IMR-90 (cell line): Measurements from ENCODE around the gene IFNLR1. TPM values are rescaled to one million over a fixed set of nuclear protein-coding genes. Genes with fewer than 3 reads are reported as not detected.

Experiments used
- ATAC-seq: fragments of 200-7000 bp; cut with Tn5 transposase; 2 replicates; pipeline ENCODE4 v1.9.1; 2020; ENCODE audit warnings: low read depth, mild to moderate bottlenecking, moderate library complexity
- BruUV-seq: library from RNA; stranded (reverse); fragments of 400-500 nt; replicated peaks from 2 replicates; lab custom pipeline; 2021; lab: Mats Ljungman, UMichigan
- CTCF ChIA-PET: fragments of 300-600 bp; formaldehyde crosslinking; extraction: SDS; loops from one replicate; lab custom pipeline; 2021; ENCODE audit warnings: antibody characterized with exemption; lab: Yijun Ruan, JAX
- POLR2A ChIA-PET: fragments of 300-600 bp; sonication (Branson Sonifier 250); formaldehyde crosslinking; loops from one replicate; lab custom pipeline; 2022; ENCODE audit warnings: antibody characterized with exemption; ENCODE audit not compliant: unreplicated experiment; lab: Charles Lee
- DNase-seq: peaks from one replicate; pipeline ENCODE4 v3.0.0; 2013
- H2AFZ ChIP-seq: replicated peaks from 2 replicates; pipeline ENCODE3; 2013; ENCODE audit warnings: low read length, mild to moderate bottlenecking; ENCODE audit not compliant: poor library complexity
- H2AK5ac ChIP-seq: 2 replicates; pipeline ENCODE4 v1.6.1; 2013; ENCODE audit warnings: low read depth, low read length, inconsistent platforms
- H2AK9ac ChIP-seq: replicated peaks from 2 replicates; pipeline ENCODE3; 2013; ENCODE audit warnings: mild to moderate bottlenecking, low read depth, low read length, moderate library complexity; ENCODE audit not compliant: poor library complexity
- H2BK120ac ChIP-seq: 2 replicates; pipeline ENCODE4 v1.6.1; 2013; ENCODE audit warnings: low read depth, low read length, inconsistent platforms
- H2BK15ac ChIP-seq: 3 replicates; pipeline ENCODE4 v1.6.1; 2013; ENCODE audit warnings: low read depth, low read length, inconsistent platforms
- H2BK20ac ChIP-seq: 2 replicates; pipeline ENCODE4 v1.6.1; 2013; ENCODE audit warnings: low read depth, mild to moderate bottlenecking, inconsistent platforms, low read length, moderate library complexity
- H2BK5ac ChIP-seq: 2 replicates; pipeline ENCODE4 v1.6.1; 2013; ENCODE audit warnings: mild to moderate bottlenecking, low read depth, low read length, inconsistent platforms; ENCODE audit not compliant: poor library complexity, severe bottlenecking
- H3K14ac ChIP-seq: replicated peaks from 2 replicates; pipeline ENCODE4 v1.6.1; 2013; ENCODE audit warnings: low read depth, low read length, inconsistent platforms
- H3K18ac ChIP-seq: 2 replicates; pipeline ENCODE4 v1.6.1; 2013; ENCODE audit warnings: low read depth, low read length, control low read depth
- H3K23ac ChIP-seq: 2 replicates; pipeline ENCODE4 v1.6.1; 2013; ENCODE audit warnings: low read depth, low read length, inconsistent platforms
- H3K27ac ChIP-seq: 2 replicates; pipeline ENCODE4 v1.5.1; 2013; ENCODE audit warnings: mild to moderate bottlenecking, control low read depth, low read length; ENCODE audit not compliant: insufficient read depth
- H3K27me3 ChIP-seq: 2 replicates; pipeline ENCODE4 v1.6.1; 2013; ENCODE audit warnings: low read length; ENCODE audit not compliant: control insufficient read depth, insufficient read depth
- H3K36me3 ChIP-seq: 2 replicates; pipeline ENCODE4 v1.6.1; 2013; ENCODE audit warnings: low read length, mixed read lengths; ENCODE audit not compliant: control insufficient read depth, insufficient read depth
- H3K4ac ChIP-seq: 2 replicates; pipeline ENCODE4 v1.6.1; 2013; ENCODE audit warnings: low read depth, low read length, inconsistent platforms
- H3K4me1 ChIP-seq: 2 replicates; pipeline ENCODE4 v1.6.1; 2013; ENCODE audit warnings: low read length, mixed read lengths; ENCODE audit not compliant: control insufficient read depth, insufficient read depth
- H3K4me2 ChIP-seq: 2 replicates; pipeline ENCODE4 v1.6.1; 2013; ENCODE audit warnings: low read depth, mild to moderate bottlenecking, control low read depth, low read length, moderate library complexity
- H3K4me3 ChIP-seq: 2 replicates; pipeline ENCODE4 v1.5.1; 2013; ENCODE audit warnings: low read depth, mild to moderate bottlenecking, control low read depth, low read length, moderate library complexity; ENCODE audit not compliant: insufficient read depth
- H3K56ac ChIP-seq: 2 replicates; pipeline ENCODE4 v1.6.1; 2013; ENCODE audit warnings: low read length, inconsistent platforms; ENCODE audit not compliant: insufficient read depth; ENCODE audit errors: extremely low read depth
- H3K79me1 ChIP-seq, 2 experiments: 2 replicates each; pipeline ENCODE4 v1.6.1; 2013; ENCODE audit warnings: low read length in 2 of 2, inconsistent platforms in 1 of 2, low read depth in 1 of 2
- H3K9ac ChIP-seq: 2 replicates; pipeline ENCODE4 v1.6.1; 2013; ENCODE audit warnings: low read depth, low read length, control low read depth
- H3K9me1 ChIP-seq: 2 replicates; pipeline ENCODE4 v1.6.1; 2013; ENCODE audit warnings: low read length, inconsistent platforms; ENCODE audit not compliant: insufficient read depth
- H3K9me3 ChIP-seq: 2 replicates; pipeline ENCODE4 v1.6.1; 2013; ENCODE audit warnings: low read length; ENCODE audit not compliant: control insufficient read depth, insufficient read depth
- H4K20me1 ChIP-seq: 2 replicates; pipeline ENCODE4 v1.6.1; 2013; ENCODE audit warnings: low read length, inconsistent platforms; ENCODE audit not compliant: insufficient read depth
- H4K5ac ChIP-seq: 2 replicates; pipeline ENCODE4 v1.6.1; 2013; ENCODE audit warnings: mild to moderate bottlenecking, low read depth, low read length, control low read depth
- H4K8ac ChIP-seq, 2 experiments: 2 replicates each; pipeline ENCODE4 v1.6.1; 2013; ENCODE audit warnings: low read depth in 2 of 2, low read length in 2 of 2, control low read depth in 1 of 2, inconsistent platforms in 1 of 2
- H4K91ac ChIP-seq: 2 replicates; pipeline ENCODE4 v1.6.1; 2013; ENCODE audit warnings: low read depth, low read length, inconsistent platforms; ENCODE audit not compliant: insufficient read depth
- FOS ChIP-seq: fragments of 150-350 bp; IDR thresholded peaks from 2 replicates; pipeline ENCODE4 v1.6.1; 2016; ENCODE audit warnings: low read depth, low read length
- MAFK ChIP-seq: IDR thresholded peaks from 2 replicates; pipeline ENCODE4 v1.6.1; 2012; ENCODE audit warnings: low read depth, low read length, improper control_type of control experiment
- POLR2A ChIP-seq: IDR thresholded peaks from 2 replicates; pipeline ENCODE4 v1.6.1; 2012; ENCODE audit warnings: mild to moderate bottlenecking, low read depth, low read length
- RFX5 ChIP-seq: IDR thresholded peaks from 2 replicates; pipeline ENCODE4 v1.8.0; 2012; ENCODE audit warnings: low read depth, mild to moderate bottlenecking, low read length, moderate library complexity
- USF2 ChIP-seq: fragments of 150-350 bp; IDR thresholded peaks from 2 replicates; pipeline ENCODE4 v1.6.1; 2017; ENCODE audit warnings: mild to moderate bottlenecking, antibody characterized with exemption, low read length, low read depth
- WGBS, 2 experiments: methylation state at CpG; one replicate each; pipeline versions ENCODE4 v1.1.5 to v1.1.7; 2013; ENCODE audit warnings: missing lambda C conversion rate in 2 of 2; ENCODE audit not compliant: insufficient read length in 1 of 2; ENCODE audit errors: extremely low coverage in 2 of 2; 5-methylcytosine and 5-hydroxymethylcytosine counted together
- dilution Hi-C: fragments of 300-500 bp; cut with HindIII; formaldehyde crosslinking; loops from one replicate; pipeline ENCODE4 v1.14.3; 2018; ENCODE audit warnings: low sequenced_read_pairs; ENCODE audit not compliant: unreplicated experiment
- in situ Hi-C: fragments of 300-500 bp; cut with MboI; formaldehyde crosslinking; loops from 3 replicates; pipeline ENCODE4 v1.14.3; 2019; ENCODE audit warnings: low sequenced_read_pairs, inconsistent platforms, mixed read lengths
- intact Hi-C: fragments of 100-400 bp; cut with micrococcal nuclease; formaldehyde crosslinking; loops from 2 replicates; pipeline ENCODE4 v1.10.0; 2022
- polyA plus RNA-seq, 3 experiments: library from polyadenylated mRNA; depleted of rRNA; stranded (reverse); fragments of >200 nt; gene quantifications; 2 replicates each; pipeline ENCODE4 v1.2.3, GENCODE V29; 2012; ENCODE audit warnings: low replicate concordance in 1 of 3
- total RNA-seq: library from RNA; depleted of rRNA; stranded (reverse); fragments of >200 nt; gene quantifications from 2 replicates; pipeline ENCODE4 v1.2.3, GENCODE V29; 2012

IFNLR1 gene
- total and polyA plus RNA-seq, 2 of the 4 experiments (the other 2 are of a cell fraction), result not detected

- H3K36me3 ChIP-seq, result no peaks in the 10 kb centered on the region
- no peak overlapping the region for H3K4me2 ChIP-seq
- no peak overlapping the region for H4K91ac ChIP-seq
- no peak overlapping the region for H3K56ac ChIP-seq
- no peak overlapping the region for H3K23ac ChIP-seq
- H2AK5ac ChIP-seq, result no peak overlapping the region
- H3K27me3 ChIP-seq, result peaks cover 57% of the 10 kb centered on the region
- no peak overlapping the region for H4K5ac ChIP-seq
- POLR2A ChIA-PET, result no interaction called here
- H3K27ac ChIP-seq, result no peak overlapping the region
- no peak overlapping the region for H2BK5ac ChIP-seq
- ATAC-seq (no peak), DNase-seq (no peak)
- no peak overlapping the region for H3K4ac ChIP-seq
- H3K18ac ChIP-seq, result no peak overlapping the region
- H2BK120ac ChIP-seq, result no peak overlapping the region
- H3K9ac ChIP-seq, result no peak overlapping the region
- intact Hi-C loops, result no loop called here
- no peaks in the 10 kb centered on the region for H3K4me1 ChIP-seq
- in situ Hi-C loops, result no loop called here
- CTCF ChIA-PET, result interaction anchor here (0.7 kb wide), 1 partner anchor 22 kb away, joined by 3 read pairs; no protein-coding TSS in a partner anchor
- H3K79me1 ChIP-seq, result no peaks in the 10 kb centered on the region
- dilution Hi-C loops, result no loop called here
- H3K9me1 ChIP-seq, result no peaks in the 10 kb centered on the region
- no peak overlapping the region for H2AK9ac ChIP-seq
- H4K8ac ChIP-seq, result no peak overlapping the region
- TF ChIP-seq FOS (no peak), USF2 (no peak), RFX5 (no peak), MAFK (no peak), POLR2A (no peak)
- H3K9me3 ChIP-seq, result no peaks in the 10 kb centered on the region; the same call in 1 of the 2 replicates
- BruUV-seq, result no TSS peak
- no peak overlapping the region for H2BK20ac ChIP-seq
- no peak overlapping the region for H3K4me3 ChIP-seq
- no CpG with 5 or more reads among the region's 2 CpGs for WGBS, 2 experiments
- no peaks in the 10 kb centered on the region for H4K20me1 ChIP-seq
- no peak overlapping the region for H2BK15ac ChIP-seq
- H3K14ac ChIP-seq, result no peak overlapping the region
- H2AFZ ChIP-seq, result no peak overlapping the region
Measured at GRCh38 chr1:24224086-24224485, 37.0 kb upstream of the IFNLR1 start.
